Panc1 (cell line): ENCODE measurements around the gene IFT80. TPM values are rescaled to one million over a fixed set of nuclear protein-coding genes. Genes with fewer than 3 reads are reported as not detected.

Experiments used
- ATAC-seq: fragments of 200-7000 bp; cut with Tn5 transposase; 2 replicates; pipeline ENCODE4 v1.9.1; 2020; ENCODE audit warnings: mild to moderate bottlenecking, moderate library complexity
- BruUV-seq: library from RNA; stranded (reverse); fragments of 400-500 nt; replicated peaks from 2 replicates; lab custom pipeline; 2021; lab: Mats Ljungman, UMichigan
- CTCF ChIA-PET: fragments of 300-600 bp; sonication (Branson Sonifier 250); formaldehyde crosslinking; loops from one replicate; lab custom pipeline; 2022; ENCODE audit warnings: antibody characterized with exemption; lab: Charles Lee
- POLR2A ChIA-PET: fragments of 300-600 bp; sonication (Branson Sonifier 250); formaldehyde crosslinking; loops from one replicate; lab custom pipeline; 2022; ENCODE audit warnings: antibody characterized with exemption; lab: Charles Lee
- DNase-seq: peaks from one replicate; pipeline ENCODE4 v3.0.0-alpha.2; 2010; ENCODE audit warnings: low read depth, low spot score
- H3K27ac ChIP-seq: 2 replicates; pipeline ENCODE4 v1.5.1; 2011; ENCODE audit warnings: mild to moderate bottlenecking, low read length, inconsistent platforms
- H3K27me3 ChIP-seq: fragments of 200-500 bp; sonication (Bioruptor generic); 2 replicates; pipeline ENCODE4 v1.6.0; 2014; ENCODE audit warnings: low read length, inconsistent platforms; ENCODE audit not compliant: control insufficient read depth, insufficient read depth
- H3K36me3 ChIP-seq: fragments of 200-500 bp; sonication (Bioruptor generic); 2 replicates; pipeline ENCODE4 v1.5.1; 2014; ENCODE audit warnings: inconsistent platforms, mild to moderate bottlenecking, low read length, moderate library complexity; ENCODE audit not compliant: control insufficient read depth, insufficient read depth
- H3K4me1 ChIP-seq: 2 replicates; pipeline ENCODE4 v1.5.1; 2011; ENCODE audit warnings: inconsistent platforms, mild to moderate bottlenecking, low read length, moderate library complexity; ENCODE audit not compliant: control insufficient read depth, insufficient read depth
- H3K4me3 ChIP-seq, 2 experiments: 2 replicates each; pipeline ENCODE4 v1.5.1; 2011 to 2012; ENCODE audit warnings: low read depth in 2 of 2, low read length in 2 of 2, mild to moderate bottlenecking in 2 of 2, inconsistent platforms in 1 of 2, moderate library complexity in 1 of 2
- H3K9me3 ChIP-seq: fragments of 200-500 bp; sonication (Bioruptor generic); 2 replicates; pipeline ENCODE4 v1.5.1; 2014; ENCODE audit warnings: low read depth, mild to moderate bottlenecking, inconsistent platforms, low read length, moderate library complexity; ENCODE audit not compliant: control insufficient read depth, insufficient read depth
- CTCF ChIP-seq: fragments of 450-650 bp; IDR thresholded peaks from 2 replicates; pipeline ENCODE4 v1.5.1; 2017; ENCODE audit warnings: mild to moderate bottlenecking
- POLR2AphosphoS5 ChIP-seq: IDR thresholded peaks from 2 replicates; pipeline ENCODE4 v1.6.1; 2012; ENCODE audit warnings: mild to moderate bottlenecking, low read depth, low read length, moderate library complexity
- REST ChIP-seq, 2 experiments: IDR thresholded peaks; 2 replicates each; pipeline ENCODE4 v1.6.1; 2011 to 2012; ENCODE audit warnings: low read depth in 2 of 2, control low read depth in 1 of 2, low read length in 1 of 2, mild to moderate bottlenecking in 1 of 2, moderate library complexity in 1 of 2; ENCODE audit not compliant: insufficient read depth in 1 of 2
- SIN3A ChIP-seq: IDR thresholded peaks from 2 replicates; pipeline ENCODE4 v1.6.1; 2012; ENCODE audit warnings: low read depth, mild to moderate bottlenecking, low read length, moderate library complexity, borderline replicate concordance; ENCODE audit not compliant: insufficient read depth
- TCF7L2 ChIP-seq: IDR thresholded peaks from 2 replicates; pipeline ENCODE4 v1.6.1; 2011; ENCODE audit warnings: mild to moderate bottlenecking, low read depth, low read length, inconsistent platforms
- in situ Hi-C: cut with HindIII; loops from 2 replicates; pipeline ENCODE4 v1.10.0; 2016; ENCODE audit warnings: low sequenced_read_pairs, low pct_unique_long_range_greater_than_20kb
- intact Hi-C: fragments of 100-400 bp; cut with micrococcal nuclease; formaldehyde crosslinking; loops from one replicate; pipeline ENCODE4 v1.10.0; 2022; ENCODE audit not compliant: unreplicated experiment
- total RNA-seq: library from RNA; stranded (reverse); gene quantifications from one replicate; pipeline ENCODE4 v1.2.1, GENCODE V29; 2021; ENCODE audit not compliant: unreplicated experiment

The IFT80 gene
- total RNA-seq, 1 experiment from 2014 or later, result 35.1 TPM

GRCh38 chr3:160291290-160291908 is 107.6 kb downstream of the IFT80 start:
- no TSS peak for BruUV-seq

GRCh38 chr3:160287666-160288065 is 111.4 kb downstream of the IFT80 start:
- in situ Hi-C loops, result no loop called here
- Histone ChIP-seq H3K27me3 (no peaks in the 10 kb centered on the region), H3K27ac (no peak overlapping the region), H3K4me3 (no peak overlapping the region), H3K36me3 (no peaks in the 10 kb centered on the region), H3K4me1 (no peaks in the 10 kb centered on the region), H3K9me3 (no peaks in the 10 kb centered on the region)
- DNase-seq (no peak), ATAC-seq (no peak)
- BruUV-seq, result no TSS peak
- intact Hi-C loops, result no loop called here
- TF ChIP-seq CTCF (no peak), TCF7L2 (no peak), POLR2AphosphoS5 (no peak), REST (IDR thresholded peaks at IDR 0.05; ENCODE audit: insufficient read depth in 1 of 2, low read depth in 2 of 2, low read length in 1 of 2) (no peak)
- ChIA-PET CTCF (no interaction called here), POLR2A (no interaction called here)

More at GRCh38 chr3:160291290-160291908, 107.6 kb downstream of the IFT80 start:
- no peaks in the 10 kb centered on the region for H3K9me3 ChIP-seq
- no peak for ATAC-seq
- in situ Hi-C loops (no loop called here), intact Hi-C loops (no loop called here)
- no peaks in the 10 kb centered on the region for H3K27me3 ChIP-seq
- DNase-seq, result no peak
- ChIA-PET POLR2A (no interaction called here), CTCF (no interaction called here)
- no peak for TF ChIP-seq REST (IDR thresholded peaks at IDR 0.05; ENCODE audit: insufficient read depth in 1 of 2, low read depth in 2 of 2, low read length in 1 of 2)
- no peak for TF ChIP-seq CTCF
- no peak for TF ChIP-seq TCF7L2
- TF ChIP-seq POLR2AphosphoS5, result no peak
- no peak for TF ChIP-seq SIN3A
- H3K36me3 ChIP-seq, result no peaks in the 10 kb centered on the region
- no peaks in the 10 kb centered on the region for H3K4me1 ChIP-seq
- no peak overlapping the region for H3K27ac ChIP-seq
- no peak overlapping the region for H3K4me3 ChIP-seq
